Uterus (tissue), 2 donors: Measurements from ENCODE around the gene NXF1.
"Not testable (repeated sequence)": the region's sequence is repeated elsewhere in the genome, so short reads cannot be mapped to it uniquely, and the experiment has no call there.

ENCODE experiments used
- CTCF ChIP-seq, 4 experiments: fragments of 200-600 bp in 2 of 4; fragments of 450-650 bp in 2 of 4; sonication (generic) in 2 of 4; IDR thresholded peaks; one replicate each; pipeline ENCODE4 v1.5.1; 2016 to 2019; ENCODE audit warnings: antibody characterized with exemption in 4 of 4, mild to moderate bottlenecking in 2 of 4, moderate library complexity in 1 of 4
- POLR2A ChIP-seq, 2 donors: fragments of 450-650 bp; IDR thresholded peaks; one replicate each; pipeline ENCODE4 v1.6.1; 2016; ENCODE audit warnings: antibody characterized with exemption in 2 of 2, mild to moderate bottlenecking in 1 of 2, moderate library complexity in 1 of 2

DNA sequence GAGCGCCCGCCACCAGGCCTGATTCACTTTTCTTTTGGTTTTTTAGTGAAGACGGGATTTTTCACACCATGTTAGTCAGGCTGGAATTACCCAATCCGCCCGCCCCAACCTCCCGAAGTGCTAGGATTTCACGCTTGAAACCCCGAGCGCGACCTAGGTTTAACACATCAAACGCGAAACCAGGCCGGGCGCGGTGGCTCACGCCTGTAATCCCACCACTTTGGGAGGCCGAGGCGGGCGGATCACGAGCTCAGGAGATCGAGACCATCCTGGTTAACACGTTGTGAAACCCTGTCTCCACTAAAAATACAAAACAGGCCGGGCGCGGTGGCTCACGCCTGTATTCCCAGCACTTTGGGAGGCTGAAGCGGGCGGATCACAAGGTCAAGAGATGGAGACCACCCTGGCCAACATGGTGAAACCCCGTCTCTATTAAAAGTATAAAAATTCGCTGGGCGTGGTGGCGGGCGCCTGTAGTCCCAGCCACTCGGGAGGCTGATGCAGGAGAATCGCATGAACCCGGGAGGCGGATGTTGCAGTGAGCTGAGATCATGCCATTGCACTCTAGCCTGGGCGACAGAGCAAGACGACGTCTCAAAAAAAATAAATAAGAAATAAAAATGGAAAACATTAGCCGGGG is 35.6 kb upstream of the NXF1 start:
- TF ChIP-seq POLR2A, CTCF (IDR thresholded peaks at IDR 0.05): not testable (repeated sequence)
